Anterior cingulate cortex (tissue), 58 donors: ENCODE results near the gene SOD2.
"Not testable (repeated sequence)": the region's sequence is repeated elsewhere in the genome, so short reads cannot be mapped to it uniquely, and the experiment has no call there.

Experiments
- DNase-seq, 58 donors: peaks; one replicate each; lab custom pipeline; 2025; lab: John Stamatoyannopoulos, UW

SOD2 gene

DNA sequence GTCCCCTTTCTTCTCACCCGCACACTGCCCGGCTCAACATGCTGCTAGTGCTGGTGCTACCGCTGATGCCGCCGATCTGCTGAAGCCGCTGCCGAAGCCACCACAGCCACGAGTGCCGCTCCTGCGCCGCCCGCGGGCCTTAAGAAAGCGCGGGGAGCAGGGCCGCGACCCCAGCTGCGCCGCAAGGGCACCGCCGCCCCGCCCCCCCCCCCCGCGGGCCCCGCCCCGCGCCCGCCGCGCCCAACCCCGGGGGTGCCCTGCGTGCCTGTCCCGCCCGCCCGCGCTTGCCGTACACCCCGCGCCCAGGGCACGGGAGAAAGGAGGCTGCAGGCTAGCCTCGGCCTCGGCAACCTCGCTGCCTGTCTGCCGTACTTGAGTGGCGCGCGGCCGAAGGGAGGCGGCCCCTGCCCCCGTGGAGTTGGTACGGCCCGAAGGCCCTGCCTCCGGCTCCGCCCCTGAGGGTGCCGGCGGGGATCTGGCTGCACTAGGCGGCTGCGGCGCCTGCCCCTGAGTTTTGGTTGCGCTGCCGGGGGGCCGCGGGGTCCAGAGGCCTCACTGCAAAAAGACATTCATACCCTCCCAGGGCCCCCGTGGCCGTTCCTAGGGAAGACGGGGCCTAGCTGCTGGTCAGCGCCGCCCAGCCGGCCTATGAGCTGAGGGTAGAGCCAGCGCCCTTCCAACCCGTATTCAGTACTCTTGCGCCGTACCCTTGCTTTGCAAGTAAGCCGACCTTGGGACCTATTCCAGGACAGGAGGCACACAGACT lies at the start of gene SOD2:
SOD2 (minus strand) TSS at position 114 of the 766 bp plus-strand sequence; CDS start at position 40, 74 bp downstream.
- peak in 57 of 58 donors; percentile 37 to 96 (median 80) for DNase-seq

GRCh38 chr6:159742165-159742564 lies 49.1 kb upstream of the SOD2 start:
- DNase-seq, result no peak

- no peak for DNase-seq
Measured at GRCh38 chr6:159739341-159739740, 46.3 kb upstream of the SOD2 start.

GRCh38 chr6:159736908-159737307 lies 43.9 kb upstream of the SOD2 start:
- DNase-seq, result no peak

- not testable (repeated sequence) for DNase-seq
Measured at GRCh38 chr6:159733395-159733794, 40.4 kb upstream of the SOD2 start.

GRCh38 chr6:159732550-159732949 lies 39.5 kb upstream of the SOD2 start:
- DNase-seq, result not testable (repeated sequence)

DNA sequence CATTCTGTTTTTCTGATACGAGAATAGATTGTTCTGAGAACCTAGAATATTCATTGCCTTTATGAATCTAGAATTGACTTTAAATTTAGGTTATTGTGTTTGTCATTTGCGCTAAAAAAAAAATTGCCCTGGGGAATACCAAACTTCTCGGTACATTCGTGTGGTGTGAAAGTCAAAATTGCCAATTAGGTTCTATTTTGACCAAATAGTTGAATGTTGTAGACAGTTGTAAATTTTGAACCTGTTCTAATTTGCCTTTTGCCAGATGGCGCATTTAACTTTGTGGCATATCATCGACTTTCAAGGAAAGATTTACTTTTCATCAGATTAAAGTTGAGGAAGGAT lies 37.3 kb upstream of the SOD2 start:
- DNase-seq, result no peak

DNA sequence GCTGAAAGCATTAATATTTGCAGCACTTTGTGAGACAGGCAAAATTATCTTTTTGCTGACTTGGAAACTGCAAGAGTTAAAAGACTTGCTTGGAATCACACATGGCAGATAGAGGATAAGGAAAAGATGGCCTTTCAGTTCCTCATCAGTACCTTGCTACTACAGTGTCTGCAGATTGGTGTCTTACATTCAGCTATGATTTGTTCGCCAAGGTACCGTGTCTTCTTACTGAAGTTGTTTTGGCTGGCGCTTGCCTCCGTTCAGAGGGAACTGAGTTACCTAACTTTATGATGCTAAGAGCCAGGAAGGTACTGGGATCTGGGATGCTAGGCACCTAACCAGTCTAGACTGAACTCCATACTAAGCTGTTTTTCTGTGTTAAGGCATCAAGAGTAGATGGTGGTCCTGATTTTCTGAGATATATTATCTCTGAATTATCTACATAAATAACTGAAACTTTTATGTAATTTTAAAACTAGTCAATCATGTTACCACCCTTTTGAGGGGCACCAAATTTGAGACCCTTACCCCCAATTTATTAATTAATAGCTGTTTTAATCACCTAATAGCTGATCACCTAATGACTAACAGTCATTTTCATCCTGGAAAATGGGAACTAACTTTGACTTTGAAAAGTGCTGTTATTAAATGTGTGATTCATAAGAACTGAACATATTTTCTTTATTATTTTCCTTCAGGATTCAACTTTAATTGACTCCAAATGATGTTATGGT lies 36.7 kb upstream of the SOD2 start:
- DNase-seq, result no peak

DNA sequence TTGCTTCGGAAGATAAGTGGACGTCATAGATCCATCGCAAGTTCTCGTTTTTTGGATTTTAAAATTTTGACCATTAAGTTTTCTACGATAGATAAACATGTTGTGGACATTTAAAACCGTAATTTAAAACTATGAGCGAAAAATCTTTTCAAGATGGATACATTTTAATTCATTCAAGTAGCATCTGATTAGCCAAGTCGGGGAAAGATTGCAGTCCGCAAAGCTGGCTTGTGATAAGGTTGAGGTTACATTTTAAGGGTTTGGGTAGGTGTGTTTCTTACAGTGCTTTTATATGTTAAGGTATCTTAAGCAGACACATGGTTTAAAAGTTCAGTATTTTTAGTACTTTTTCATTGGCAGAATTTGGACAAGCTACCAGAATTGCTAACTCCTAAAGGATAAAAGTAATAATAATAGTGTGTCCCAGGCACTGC lies 35.5 kb upstream of the SOD2 start:
- no peak for DNase-seq

DNA sequence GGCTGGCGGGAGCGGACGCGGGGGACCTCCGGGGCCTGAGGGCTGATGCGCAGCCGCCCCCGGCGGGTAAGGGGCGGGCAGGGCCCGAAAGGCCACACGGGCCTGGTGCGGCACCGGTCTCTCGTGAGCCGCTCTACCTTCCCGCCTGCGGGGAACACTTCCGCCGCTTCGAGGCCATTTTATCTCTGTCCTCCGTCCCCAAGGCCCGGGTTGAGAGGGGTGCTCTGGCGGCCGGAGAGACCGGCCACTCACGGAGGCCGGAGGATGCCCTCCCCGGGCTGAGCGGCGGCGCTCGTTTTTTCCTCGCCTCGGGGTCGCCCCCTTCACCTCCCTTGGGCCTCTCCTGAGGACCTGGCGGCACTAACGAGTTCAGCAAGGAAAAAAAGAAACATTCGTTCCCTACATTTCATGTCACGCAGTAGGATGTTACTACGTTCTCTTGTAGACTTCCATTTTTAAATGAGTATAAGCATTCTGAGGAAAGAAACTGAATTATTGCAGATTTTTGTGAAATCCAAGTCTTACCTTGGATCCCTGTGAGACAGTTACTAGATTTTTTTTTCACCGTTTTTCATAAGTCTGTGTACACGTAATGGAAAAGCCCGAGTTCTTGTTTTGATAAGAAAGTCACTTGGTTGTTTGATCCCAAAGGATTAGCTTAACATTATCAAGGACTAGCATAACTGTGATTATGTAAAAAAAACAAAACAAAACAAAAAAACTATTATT lies 34.8 kb upstream of the SOD2 start:
- peak in 15 of 58 donors; percentile 29 to 77 (median 59) for DNase-seq

- DNase-seq, result peak; percentile 72 to 98 (median 92)
Measured at GRCh38 chr6:159726918-159727716, 34.1 kb upstream of the SOD2 start, which contains the start of gene WTAP. WTAP (plus strand) TSS chr6:159727506; CDS start chr6:159736266, 8,760 bp downstream.

DNA sequence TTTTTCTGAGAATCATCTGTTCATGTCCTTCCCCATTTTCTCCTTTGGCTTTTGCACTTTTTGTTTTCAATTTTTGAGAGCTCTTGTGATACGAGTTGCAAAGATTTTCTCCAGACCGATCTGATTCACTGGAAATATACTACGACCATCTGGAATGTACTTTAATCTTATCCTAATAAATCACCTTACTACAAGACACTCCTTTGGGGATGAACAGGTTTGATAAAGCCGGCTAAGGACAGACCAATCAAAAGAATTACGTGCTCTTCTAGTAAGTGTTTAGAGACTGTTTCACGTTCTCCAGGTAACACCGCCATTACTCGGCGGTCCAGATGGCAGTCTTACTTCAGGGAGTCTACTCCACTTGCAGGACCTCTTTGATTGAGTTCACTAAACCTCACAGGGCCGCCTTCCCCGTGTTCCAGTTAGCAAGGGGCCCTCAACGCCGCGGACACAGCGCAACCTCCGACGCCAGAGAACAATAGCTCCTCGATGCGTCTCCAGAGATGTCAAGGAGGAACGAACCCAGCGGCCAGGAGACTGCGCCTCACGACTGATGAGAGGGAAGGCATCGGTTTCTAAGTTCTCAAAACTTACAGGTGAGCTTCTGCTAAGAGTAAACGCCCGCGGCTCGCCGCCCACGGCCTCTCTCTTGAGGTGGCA lies 33.3 kb upstream of the SOD2 start:
- peak in 9 of 58 donors; percentile 56 to 81 (median 63) for DNase-seq

- not testable (repeated sequence) for DNase-seq
Measured at GRCh38 chr6:159725208-159725607, 32.2 kb upstream of the SOD2 start.

- DNase-seq, result no peak
Measured at GRCh38 chr6:159724778-159725177, 31.7 kb upstream of the SOD2 start.

DNA sequence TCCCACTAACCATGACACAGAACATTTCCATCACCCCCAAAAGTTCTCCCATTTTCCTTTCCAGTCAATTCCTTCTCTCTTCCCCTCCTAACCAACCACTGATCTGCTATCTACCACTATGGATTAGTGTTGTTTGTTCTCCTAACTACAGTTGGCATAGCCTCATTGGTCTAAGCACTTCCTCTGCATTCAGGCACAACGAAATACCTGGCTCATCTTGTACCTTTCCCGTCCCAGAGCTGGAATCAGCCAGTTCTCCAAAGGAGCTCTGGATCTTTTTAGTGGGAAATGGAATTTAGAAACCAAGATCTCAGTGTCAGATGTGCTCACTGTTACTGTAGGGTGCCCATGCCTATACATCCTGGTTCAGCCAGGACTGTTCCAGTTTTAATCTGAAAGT lies 30.2 kb upstream of the SOD2 start:
- no peak for DNase-seq

DNA sequence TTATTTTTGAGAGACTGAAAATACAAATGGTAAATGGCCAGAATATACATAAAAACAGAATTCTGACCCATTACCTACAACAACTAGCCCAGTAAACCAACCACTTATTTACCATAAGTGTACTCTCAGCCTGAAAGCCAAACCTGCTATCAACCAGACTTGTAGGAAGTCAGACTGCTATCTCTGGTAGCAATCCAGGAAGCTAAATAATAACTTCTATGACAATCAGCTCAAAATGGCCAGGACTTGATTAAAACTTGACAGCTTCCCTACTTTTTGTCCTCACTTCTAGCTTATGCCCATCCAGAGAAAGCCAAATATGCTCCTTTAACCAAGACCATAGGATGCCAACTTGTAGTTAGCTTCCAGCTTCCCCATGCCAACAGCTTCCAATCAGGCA lies 29.6 kb upstream of the SOD2 start:
- DNase-seq, result no peak

DNA sequence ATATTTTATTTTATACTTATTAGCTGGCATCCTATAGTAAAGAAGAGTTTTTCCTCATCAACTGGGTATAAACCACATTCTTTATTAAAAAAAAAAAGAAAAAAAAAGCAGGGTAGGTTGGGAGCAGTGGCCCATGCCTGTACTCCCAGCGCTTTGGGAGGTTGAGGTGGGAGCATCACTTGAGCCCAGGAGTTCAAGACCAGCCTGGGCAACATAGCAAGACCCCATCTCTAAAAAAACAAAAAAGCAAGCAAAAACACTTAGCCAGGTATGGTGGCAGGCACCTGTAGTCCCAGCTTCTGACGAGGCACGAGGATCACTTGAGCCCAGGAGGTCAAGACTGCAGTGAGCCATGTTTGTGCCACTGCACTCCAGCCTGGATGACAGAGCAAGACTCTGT lies 28.9 kb upstream of the SOD2 start:
- DNase-seq, result not testable (repeated sequence)

- DNase-seq, result no peak
Measured at GRCh38 chr6:159720708-159721107, 27.7 kb upstream of the SOD2 start.

DNA sequence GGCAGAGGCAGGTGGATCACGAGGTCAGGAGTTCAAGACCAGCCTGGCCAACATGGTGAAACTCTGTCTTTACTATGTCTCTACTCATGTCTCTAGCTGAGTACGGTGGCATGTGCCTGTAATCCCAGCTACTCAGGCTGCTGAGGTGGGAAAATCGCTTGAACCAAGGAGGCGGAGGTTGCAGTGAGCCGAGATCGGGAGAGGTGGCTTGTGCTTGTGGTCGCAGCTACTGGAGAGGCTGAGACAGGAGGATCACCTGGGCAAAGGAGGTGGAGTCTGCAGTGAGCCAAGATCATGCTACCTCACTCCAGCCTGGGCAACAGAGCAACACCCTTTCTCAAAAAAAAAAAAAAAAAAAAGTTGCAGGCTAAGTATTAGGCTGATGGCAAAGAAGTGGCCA lies 26.2 kb upstream of the SOD2 start:
- DNase-seq, result no peak

GRCh38 chr6:159718634-159719033 lies 25.6 kb upstream of the SOD2 start:
- DNase-seq, result no peak
